Body of pancreas (tissue), 4 donors: ENCODE measurements around the gene MYO16.

Experiments
- CTCF ChIP-seq, 7 experiments: fragments of 450-650 bp in 4 of 7; fragments of 200-600 bp in 3 of 7; sonication (generic) in 3 of 7; IDR thresholded peaks; one replicate each; pipeline ENCODE4 v1.5.1; 2016 to 2019; ENCODE audit warnings: antibody characterized with exemption in 7 of 7
- POLR2A ChIP-seq, 3 donors: fragments of 450-650 bp; IDR thresholded peaks; one replicate each; pipeline ENCODE4 v1.6.1; 2016; ENCODE audit warnings: antibody characterized with exemption in 3 of 3, mild to moderate bottlenecking in 2 of 3

DNA sequence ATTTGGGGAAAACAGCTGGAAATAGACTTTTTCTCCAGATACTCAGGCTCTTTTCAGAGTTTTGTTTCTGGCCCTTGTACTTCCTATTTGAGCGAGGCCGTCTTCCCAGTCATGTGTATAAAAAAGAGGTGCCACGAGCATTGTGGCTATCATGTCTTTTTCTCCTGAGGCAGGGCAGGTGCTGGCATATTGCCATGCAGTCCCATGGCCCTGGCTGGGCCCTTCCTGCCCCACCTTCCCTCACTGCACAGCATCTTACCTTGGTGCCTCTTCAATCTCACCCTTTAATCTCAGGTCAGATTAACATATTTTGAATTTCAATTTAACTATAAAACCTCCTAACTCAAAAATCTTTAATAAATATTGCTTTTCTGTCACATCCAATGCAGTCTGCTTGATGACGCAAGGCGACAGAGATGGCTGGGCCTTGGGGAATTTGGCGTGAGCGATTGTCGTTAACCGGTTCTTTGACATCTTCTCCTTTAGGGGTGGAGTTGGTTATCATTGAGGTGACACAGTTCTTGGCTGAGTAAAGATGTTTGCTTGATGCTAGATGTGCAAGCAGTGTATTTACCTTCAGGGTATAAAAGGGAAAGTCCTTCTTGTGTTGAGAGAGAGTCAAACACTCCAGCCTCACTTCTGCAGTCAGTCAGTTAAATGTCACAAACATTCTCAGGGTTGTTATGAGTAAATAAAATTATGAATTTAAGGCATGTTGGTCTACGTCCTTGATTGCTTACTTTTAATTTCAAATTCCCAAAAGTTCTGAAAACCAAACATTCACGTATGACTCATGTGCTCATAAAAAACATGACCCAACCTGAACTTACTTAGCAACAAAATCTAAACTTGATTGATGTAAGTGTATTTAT lies 289.9 kb downstream of the MYO16 start:
- TF ChIP-seq CTCF (IDR thresholded peaks at IDR 0.05): no peak
- TF ChIP-seq POLR2A (IDR thresholded peaks at IDR 0.05): no peak
